Measurements from ENCODE around the gene BSPRY.
"Not testable (repeated sequence)": the region's sequence is repeated elsewhere in the genome, so short reads cannot be mapped to it uniquely, and the experiment has no call there.

Gene BSPRY

DNA sequence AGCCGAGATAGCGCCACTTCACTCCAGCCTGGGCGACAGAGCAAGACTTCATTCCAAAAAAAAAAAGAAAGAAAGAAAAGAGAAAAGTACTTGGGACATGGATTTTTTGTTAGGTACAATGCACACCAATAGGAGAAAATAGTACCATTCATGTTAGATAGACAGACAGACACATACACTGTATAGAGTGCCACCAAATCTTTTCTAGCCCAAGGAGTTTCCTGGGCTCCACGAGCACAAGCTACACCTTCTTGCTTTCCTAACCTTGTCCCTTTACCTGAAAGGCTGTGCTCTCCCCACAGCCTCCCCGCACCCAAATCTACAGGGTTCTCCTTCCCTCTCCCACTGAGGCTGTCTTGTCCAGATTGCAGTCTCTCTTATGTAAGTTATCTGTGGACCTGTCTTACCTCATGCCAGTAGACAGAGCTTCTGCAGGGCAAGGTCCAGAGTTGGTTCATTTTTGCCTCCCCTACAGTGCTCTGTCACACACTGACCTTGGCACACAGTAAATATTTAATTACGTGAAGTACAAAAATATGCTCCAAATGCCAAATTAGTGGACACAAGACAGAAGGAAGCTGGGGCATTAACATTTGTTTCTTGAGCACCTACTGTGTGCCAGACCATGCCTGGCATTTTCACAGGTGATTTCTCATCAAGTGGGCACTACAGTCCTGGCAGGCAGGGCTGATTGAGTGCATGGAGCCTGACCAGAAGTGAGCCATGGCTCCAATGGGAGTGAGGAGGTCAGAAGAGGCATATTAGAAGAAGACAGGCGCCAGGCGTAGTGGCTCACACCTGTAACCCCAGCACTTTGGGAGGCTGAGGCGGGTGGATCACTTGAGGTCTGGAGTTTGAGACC is 45.9 kb downstream of the BSPRY start:
- no peak for DNase-seq (ENCODE audit: low spot score)

DNA sequence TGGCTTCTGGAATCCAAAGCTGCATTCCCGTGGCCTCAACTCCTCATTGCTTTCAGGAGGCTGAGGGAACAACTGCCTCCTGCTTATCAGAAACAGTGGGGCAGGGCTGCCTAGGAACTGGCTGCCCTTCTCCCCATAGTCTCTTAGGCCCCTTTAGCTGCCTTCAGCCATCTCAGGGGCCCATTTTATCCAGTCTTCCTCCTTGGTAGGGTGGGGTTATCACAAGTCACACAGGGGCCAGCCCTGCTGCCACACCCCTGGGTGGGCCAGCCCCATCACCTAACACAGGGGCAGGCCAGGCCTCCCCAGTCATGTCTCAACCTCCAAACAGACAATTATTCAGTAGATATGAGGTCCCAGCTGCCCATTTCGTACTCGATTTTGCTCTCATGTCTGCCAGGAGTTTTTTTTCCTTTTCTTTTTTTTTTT is 47.9 kb downstream of the BSPRY start:
- DNase-seq (ENCODE audit: low spot score), result no peak

DNA sequence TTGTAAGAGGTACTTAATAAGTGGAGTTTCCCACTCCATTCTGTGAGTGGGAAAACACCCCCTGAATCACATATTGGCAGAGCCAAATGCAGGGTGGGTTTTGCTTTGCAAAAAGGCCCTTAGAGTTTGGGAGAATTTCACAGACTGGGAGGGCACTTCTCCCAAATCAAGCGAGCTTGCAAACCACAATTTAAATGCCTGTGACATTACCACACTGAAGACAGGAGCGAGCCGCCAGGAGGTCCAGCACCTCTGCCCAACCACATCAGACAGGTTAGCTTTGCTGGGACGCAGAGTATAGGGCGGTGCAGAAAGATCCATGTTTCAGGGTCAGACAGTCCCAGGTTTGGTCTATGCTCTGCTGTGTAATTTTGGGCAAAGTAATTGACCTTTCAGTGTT is 49.5 kb downstream of the BSPRY start:
- DNase-seq (ENCODE audit: low spot score), result no peak

DNA sequence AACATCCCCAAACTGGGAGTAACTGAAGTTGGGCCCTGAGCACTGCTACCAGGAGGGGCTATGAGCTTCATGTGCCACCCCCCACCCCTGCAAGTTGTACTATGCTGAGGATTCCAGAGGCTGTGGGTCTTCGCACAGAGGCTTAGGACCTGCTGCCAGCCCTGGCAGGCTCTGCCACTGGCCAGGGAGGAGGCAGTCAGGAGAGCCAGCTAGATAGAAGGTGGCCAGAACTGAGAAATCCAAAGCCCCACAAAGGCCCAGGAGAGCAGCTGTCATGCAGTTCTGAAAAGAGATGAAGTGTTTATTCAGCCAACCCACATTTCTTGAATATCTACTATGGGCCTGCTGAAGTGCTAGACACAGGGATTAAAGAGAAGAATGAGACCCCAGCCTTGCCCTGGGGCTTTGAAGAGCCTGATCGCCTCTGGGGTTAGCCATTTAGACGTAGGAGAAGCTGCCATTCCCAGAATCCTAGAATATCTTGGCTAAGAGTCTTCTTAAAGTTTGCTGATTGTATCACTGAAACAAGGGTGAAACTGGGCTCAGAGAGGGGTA is 50.4 kb downstream of the BSPRY start:
- no peak for DNase-seq (ENCODE audit: low spot score)

DNA sequence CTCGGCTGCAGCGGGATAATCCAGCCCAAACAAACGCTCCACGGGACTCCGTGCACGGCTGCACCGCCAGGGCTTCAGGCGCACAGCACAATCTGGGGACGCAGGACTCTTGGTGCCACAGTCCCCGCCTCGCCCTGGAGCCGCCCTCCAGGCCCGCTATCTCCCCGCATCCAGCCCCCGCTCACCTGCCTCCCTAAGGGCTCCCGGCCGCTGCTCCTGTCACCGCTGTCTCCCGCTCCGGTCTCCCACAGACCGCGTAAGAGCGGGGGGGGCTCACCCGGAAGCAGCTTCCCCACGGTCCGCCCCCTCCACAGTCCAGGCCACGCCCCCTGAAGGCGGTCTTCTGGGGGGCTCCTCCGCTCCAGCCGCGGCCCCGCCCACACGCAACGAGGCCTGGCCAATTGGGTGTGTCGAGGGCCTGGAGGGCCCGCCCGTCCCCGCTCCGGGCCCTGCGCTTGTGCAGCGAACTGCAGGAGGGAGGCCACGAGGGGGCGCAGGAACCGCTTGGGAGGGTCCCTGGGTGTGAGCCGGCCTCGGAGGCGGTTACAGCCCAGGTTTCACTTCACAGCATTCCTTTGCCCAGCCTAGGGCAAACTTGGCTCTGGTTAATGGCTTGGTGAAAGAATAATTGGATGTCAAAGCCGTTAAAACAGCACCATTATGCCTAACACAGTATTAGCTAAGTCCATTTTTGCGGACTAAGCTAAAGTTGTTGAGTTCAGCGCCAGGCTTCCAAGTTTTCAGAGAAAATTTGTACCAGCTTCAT is 51.9 kb downstream of the BSPRY start, which contains the start of gene ALAD:
ALAD (minus strand) TSS at position 258 of the 766 bp plus-strand sequence. CDS start 7,725 bp downstream, outside the sequence.
- DNase-seq (ENCODE audit: low spot score), result peak; percentile 100

DNA sequence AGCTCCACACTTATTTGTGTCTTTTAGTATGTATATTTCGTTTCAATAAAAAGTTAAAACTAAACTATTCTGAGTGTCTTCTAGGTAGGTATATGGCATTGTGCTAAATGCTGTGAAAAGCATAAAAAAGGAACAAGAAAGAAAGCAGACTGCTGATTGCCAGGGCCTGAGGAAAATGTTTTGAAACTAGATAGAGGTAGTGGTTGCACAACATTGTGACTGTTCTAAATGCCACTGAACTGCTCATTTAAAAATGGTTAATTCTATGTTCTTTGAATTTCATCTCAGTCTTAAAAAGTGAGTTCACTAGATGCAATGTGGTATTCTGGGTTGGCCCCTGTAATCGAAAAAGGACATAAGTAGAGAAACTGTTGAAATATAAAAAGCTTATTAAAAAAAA is 54.3 kb downstream of the BSPRY start:
- DNase-seq (ENCODE audit: low spot score), result no peak

DNA sequence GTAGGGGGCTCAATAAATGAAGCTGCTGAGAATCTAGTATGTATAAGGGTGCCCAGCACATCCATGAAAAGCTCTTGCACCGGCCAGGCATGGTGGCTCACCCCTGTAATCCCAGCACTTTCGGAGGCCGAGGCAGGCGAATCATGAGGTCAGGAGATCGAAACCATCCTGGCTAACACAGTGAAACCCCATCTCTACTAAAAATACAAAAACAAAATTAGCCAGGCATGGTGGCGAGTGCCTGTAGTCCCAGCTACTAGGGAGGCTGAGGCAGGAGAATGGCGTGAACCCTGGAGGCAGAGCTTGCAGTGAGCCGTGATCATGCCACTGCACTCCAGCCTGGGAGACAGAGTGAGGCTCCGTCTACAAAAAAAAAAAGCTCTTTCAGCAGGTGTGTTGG is 57.0 kb downstream of the BSPRY start:
- DNase-seq (ENCODE audit: low spot score), result not testable (repeated sequence)

DNA sequence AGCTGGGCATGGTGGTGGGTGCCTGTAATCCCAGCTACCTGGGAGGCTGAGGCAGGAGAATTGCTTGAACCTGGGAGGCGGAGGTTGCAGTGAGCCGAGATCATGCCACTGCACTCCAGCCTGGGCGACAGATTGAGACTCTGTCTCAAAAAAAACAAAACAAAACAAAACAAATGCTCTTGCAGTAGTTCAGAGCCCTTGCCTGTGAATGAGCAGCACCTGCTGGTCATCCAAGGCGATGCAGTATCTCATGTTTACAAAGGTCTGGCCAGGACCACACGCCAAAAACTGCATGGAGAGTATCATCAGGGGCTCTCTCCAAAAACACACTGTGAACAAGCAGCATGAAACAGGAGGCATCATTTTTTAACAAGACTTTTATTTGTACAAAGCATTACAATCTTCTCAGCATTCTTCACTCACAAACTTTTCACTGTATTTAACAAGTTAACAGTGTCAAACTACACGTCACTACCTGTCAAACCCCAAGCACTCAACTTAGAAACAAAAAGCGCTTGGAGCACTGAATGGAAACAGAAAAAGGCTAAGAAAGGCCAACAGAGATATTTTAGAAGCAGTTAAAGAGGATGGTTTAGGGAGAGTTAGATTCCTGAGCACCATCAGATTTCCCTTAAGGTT is 57.7 kb downstream of the BSPRY start:
- DNase-seq (ENCODE audit: low spot score), result peak; percentile 54

DNA sequence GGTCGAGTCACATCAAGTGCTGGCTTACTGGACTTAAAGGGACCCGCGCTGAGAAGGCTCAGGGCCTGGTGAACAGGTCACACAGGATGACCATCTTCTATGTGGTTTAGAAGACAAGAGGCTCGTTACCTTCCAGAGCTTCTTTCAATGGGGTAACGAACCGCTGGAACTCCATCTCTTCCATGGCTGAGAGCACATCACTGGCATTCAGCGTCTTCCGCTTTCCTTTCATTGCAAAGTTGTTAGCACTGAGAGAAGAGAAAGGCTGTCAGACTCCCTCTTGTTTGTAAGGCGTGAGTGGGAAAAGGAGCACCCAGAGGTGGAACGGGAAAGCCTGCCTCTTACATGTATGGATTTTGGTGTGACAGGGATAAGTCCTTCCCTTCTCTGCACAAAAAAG is 60.1 kb downstream of the BSPRY start:
- DNase-seq (ENCODE audit: low spot score), result no peak

DNA sequence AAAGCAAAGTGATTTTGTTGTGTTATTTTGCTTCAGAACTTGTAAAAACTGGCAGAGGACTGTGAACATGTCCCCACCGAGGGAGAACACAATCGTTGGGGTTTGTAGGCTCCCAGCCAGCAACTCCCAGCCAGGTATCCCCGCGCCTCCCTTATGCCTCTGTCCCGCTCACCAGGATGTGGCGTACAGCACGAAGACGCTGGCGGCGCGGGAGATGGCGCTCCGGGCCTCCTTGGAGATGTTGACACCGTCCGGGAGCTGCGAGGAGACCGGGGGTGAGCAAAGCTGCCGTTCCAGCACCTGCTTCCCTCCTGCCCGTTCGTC is 60.5 kb downstream of the BSPRY start:
- no peak for DNase-seq (ENCODE audit: low spot score)

DNA sequence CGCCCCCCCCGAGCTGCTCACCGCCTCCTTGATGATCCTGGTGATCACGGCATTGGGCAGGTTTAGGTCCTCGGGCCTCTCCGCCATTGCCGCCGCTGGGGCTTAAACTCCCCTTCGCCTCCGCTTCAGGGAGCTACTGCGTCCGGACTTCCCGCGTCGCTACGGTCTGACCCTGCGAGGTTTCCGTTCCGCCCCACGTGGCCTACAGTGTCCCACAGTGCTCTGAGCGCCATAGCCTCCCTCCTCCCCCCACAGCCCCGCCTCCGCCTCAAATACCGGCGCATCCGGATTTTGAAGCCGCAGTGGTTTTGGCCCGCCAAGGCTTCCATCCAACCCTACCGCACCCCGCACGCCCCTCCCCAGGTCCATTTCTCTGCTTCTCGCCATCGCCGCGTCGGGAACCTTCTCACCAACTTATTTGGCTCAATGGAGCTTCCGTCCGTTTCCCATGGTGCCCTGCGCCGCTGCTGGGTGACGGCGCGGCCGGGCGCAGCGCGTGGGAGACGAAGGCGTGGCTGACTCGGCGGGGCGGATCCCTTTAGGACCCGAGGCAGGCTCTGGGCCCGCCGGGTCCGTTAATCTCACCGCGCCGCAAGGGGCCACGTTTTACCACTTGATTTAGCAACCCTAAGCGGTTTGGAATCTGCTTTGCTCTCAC is 61.0 kb downstream of the BSPRY start, which contains the start of the genes C9orf43 and POLE3:
C9orf43 (plus strand) TSS at position 541 of the 658 bp plus-strand sequence. CDS start 2,747 bp downstream, outside the sequence.
POLE3 (minus strand) TSS at position 469 of the 658 bp plus-strand sequence; CDS start at position 87, 382 bp downstream.
- peak; percentile 91 for DNase-seq (ENCODE audit: low spot score)

DNA sequence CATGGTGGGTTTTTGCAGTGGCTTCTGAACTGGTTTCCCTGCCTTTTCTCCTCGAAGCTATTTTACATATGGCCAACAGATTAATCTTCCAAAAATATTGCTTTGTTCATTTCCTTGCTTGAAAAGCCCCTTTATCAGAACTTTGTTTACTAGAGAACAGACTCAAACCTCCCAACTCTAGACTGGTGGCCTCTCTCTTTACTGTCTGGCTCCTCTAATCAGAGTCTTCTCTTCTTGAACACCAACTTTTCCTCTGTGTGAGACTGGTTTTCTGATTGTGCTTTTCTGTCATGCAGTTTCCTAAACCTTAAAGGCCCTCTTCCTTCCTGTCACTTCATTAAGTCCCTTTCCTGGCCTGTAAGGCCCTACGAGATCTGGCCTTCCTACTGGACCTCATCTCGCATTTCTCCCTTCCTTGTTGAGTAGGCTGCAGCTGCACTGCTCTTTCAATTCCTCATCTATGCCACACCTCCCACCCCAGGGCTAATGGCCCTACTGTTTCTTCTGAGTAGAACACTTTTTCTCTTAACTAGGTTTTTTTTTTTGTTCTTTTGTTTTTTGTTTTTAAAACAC is 66.9 kb downstream of the BSPRY start:
- DNase-seq (ENCODE audit: low spot score), result no peak

DNA sequence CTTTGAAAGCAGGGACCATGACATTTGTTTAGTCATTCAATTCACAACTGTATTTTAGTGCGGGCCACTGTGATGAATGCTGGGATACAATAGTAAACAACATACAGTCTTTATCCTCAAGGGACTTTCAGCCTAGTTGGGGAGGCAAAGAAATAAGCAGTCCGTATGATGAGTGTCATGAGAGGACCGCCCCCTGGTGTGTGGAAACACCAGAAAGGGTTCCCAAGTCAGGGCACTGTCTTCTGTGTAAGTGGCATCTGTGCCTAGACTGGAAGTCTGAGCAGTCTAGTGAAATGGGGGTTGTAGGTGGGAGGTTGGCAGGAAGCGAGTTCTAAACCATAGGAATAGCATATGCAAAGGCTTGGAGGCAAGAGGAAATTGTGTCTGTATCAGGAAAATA is 68.0 kb downstream of the BSPRY start:
- no peak for DNase-seq (ENCODE audit: low spot score)

All from CD4-positive, alpha-beta T cell treated with Interleukin-6 at 100 ng/mL for 8 hours (primary cell).